GM13977 (cell line): ENCODE measurements around the gene HS2ST1.

Experiments used
- DNase-seq: peaks from one replicate; pipeline ENCODE4 v3.0.0; 2012; ENCODE audit warnings: low spot score
- in situ Hi-C: fragments of 300-500 bp; cut with MboI; formaldehyde crosslinking; loops from one replicate; pipeline ENCODE4 v1.12.0; 2022; ENCODE audit warnings: low sequenced_read_pairs, low pct_unique_long_range_greater_than_20kb, mixed read lengths, inconsistent platforms; ENCODE audit not compliant: unreplicated experiment
- TF ChIP-seq, protein P1 (sequence below): IDR thresholded peaks from 2 replicates; pipeline ENCODE4 v1.5.1; 2012; ENCODE audit warnings: mild to moderate bottlenecking, control low read depth; ENCODE audit not compliant: insufficient read depth; ENCODE audit errors: extremely low read depth, missing control alignments

HS2ST1 gene

GRCh38 chr1:87108814-87109411, 194.5 kb downstream of the HS2ST1 start:
- in situ Hi-C loops, result no loop called here
- no peak for DNase-seq
- TF ChIP-seq, protein P1, sequence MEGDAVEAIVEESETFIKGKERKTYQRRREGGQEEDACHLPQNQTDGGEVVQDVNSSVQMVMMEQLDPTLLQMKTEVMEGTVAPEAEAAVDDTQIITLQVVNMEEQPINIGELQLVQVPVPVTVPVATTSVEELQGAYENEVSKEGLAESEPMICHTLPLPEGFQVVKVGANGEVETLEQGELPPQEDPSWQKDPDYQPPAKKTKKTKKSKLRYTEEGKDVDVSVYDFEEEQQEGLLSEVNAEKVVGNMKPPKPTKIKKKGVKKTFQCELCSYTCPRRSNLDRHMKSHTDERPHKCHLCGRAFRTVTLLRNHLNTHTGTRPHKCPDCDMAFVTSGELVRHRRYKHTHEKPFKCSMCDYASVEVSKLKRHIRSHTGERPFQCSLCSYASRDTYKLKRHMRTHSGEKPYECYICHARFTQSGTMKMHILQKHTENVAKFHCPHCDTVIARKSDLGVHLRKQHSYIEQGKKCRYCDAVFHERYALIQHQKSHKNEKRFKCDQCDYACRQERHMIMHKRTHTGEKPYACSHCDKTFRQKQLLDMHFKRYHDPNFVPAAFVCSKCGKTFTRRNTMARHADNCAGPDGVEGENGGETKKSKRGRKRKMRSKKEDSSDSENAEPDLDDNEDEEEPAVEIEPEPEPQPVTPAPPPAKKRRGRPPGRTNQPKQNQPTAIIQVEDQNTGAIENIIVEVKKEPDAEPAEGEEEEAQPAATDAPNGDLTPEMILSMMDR, result no peak

DNA sequence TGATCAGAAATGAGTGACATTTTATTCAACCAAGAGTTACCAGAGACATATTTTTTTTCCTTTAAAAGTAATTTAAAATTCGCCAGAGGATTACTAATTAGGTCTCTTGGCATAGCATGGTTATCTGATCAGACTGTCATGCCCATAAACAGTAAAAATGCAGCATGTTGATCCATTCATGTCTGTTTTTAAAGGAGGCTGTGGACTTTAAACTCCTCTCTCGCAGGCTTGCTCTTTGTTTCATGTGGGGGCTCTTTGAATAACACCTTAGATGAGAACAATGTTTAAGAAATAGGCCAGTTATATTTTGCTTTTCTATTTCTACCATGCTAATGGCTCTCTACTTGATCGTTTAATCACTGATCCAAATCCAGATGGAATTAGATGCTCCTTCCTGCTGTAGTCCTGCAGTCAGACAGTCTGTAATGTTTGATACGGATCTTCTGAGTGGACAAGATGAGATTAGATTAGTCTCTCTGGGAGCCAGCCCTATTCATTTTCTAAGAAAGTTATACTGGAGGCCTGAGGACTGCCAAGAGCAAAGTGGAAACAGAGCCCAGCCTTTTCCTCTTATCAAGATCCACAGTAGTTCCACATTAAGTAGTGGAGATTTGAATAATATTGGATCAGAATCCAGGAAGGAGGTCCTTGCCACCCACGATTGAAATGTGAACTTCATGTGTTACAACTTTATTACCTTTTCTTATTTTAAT, 197.4 kb downstream of the HS2ST1 start:
- no peak for DNase-seq
- TF ChIP-seq, protein P1, result no peak
- in situ Hi-C loops, result no loop called here

- TF ChIP-seq, protein P1, result no peak
- in situ Hi-C loops, result no loop called here
- no peak for DNase-seq
Observed at GRCh38 chr1:87113313-87113712, 198.9 kb downstream of the HS2ST1 start.

DNA sequence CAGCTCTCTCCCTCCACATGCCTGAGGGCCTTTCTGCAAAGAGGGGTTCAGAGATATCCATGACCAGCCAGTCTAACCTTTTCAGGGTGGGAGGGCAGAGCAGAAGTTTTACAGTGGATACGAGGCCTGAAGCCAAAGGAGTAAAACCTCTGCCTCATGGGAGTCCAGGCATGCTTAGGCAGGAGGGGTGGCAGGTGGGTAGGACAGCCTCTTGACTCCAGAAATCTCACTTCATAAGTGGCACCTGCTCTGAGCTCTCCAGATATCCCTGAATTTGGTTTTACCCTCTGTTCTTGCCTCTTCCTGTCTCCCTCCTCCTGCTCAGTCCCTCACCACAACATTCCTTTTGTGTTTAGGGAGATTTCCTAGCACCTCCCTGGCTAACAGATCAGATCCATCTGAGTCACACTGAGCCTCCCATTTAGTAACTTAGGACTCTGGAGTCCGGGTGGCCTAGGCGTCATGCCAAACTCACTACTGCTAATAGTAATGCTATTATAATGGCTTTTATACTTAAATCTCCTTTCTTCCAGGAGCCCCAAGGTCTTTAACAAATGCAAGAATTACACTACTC, 201.0 kb downstream of the HS2ST1 start:
- in situ Hi-C loops, result no loop called here
- no peak for DNase-seq
- TF ChIP-seq, protein P1, result no peak

- in situ Hi-C loops, result no loop called here
- TF ChIP-seq, protein P1, result no peak
Observed at GRCh38 chr1:87115891-87116290, 201.5 kb downstream of the HS2ST1 start.

GRCh38 chr1:87117761-87118368, 203.4 kb downstream of the HS2ST1 start:
- TF ChIP-seq, protein P1, result no peak
- in situ Hi-C loops, result no loop called here
- no peak for DNase-seq

More at GRCh38 chr1:87115891-87116290, 201.5 kb downstream of the HS2ST1 start:
- no peak for DNase-seq
